ENCODE measurements around the gene TMOD3. TPM values are rescaled to one million over a fixed set of nuclear protein-coding genes. Genes with fewer than 3 reads are reported as not detected.

Gene TMOD3
- total and polyA plus RNA-seq, 2 donors (not counting 3 experiments of a cell fraction or from before 2014, with no cell fraction given) = 10.4 to 64.3 TPM

DNA sequence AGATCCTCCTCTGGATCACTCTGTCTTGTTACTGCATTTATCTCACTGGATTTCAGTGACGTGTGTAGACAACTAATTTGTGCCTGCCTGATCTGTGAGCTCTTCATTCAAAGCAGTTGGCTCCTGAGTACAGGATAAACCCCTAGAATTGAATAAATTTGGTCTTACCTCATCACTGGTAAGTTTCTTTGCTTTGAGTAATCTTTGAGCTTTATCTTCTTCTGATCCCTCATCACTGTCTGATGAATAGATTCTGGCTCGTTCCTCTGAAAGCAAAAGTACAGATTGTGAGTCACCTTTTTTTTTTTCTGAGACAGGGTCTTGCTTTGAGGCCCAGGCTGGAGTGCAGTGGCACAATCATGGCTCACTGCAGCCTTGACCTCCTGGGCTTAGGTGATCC, 117.7 kb downstream of the TMOD3 start:
- POLR2A ChIA-PET = no interaction called here
- Histone ChIP-seq H3K4me2 (ENCODE audit: insufficient read depth, low read length) (no peak overlapping the region), H4K20me1 (replicated peaks; ENCODE audit: control insufficient read depth, extremely low read depth, insufficient read depth, low read length) (no peaks in the 10 kb centered on the region), H3K27ac (ENCODE audit: insufficient read depth, low read depth, low read length) (no peak overlapping the region), H3K4me1 (ENCODE audit: control insufficient read depth, extremely low read depth, insufficient read depth, low read length) (no peaks in the 10 kb centered on the region), H3K9me3 (replicated peaks; ENCODE audit: control insufficient read depth, insufficient read depth, low read length) (no peaks in the 10 kb centered on the region), H3K27me3 (ENCODE audit: control insufficient read depth in 2 of 2, insufficient read depth in 2 of 2, low read length in 2 of 2) (no peaks in the 10 kb centered on the region), H2AFZ (ENCODE audit: low read depth, low read length) (no peak overlapping the region), H3K9ac (replicated peaks; ENCODE audit: extremely low read depth, insufficient read depth, low read length) (no peak overlapping the region), H3K4me3 (replicated peaks in 1 of 3; ENCODE audit: insufficient read depth in 1 of 3, low read depth in 1 of 3, low read length in 3 of 3) (no peak overlapping the region), H3K36me3 (ENCODE audit: control insufficient read depth in 2 of 2, extremely low read depth in 1 of 2, insufficient read depth in 2 of 2, low read length in 2 of 2) (peaks cover 24 to 25% of the 10 kb centered on the region in 2 experiments), H3K9me1 (replicated peaks; ENCODE audit: control insufficient read depth, extremely low read depth, insufficient read depth, low read length) (no peaks in the 10 kb centered on the region), H3K79me2 (ENCODE audit: control insufficient read depth, insufficient read depth, low read length) (no peaks in the 10 kb centered on the region)
- no TSS peak for BruUV-seq (replicated peaks)
- intact Hi-C loops (cut with micrococcal nuclease) = no loop called here
- FAIRE-seq (no peak), DNase-seq (ENCODE audit: low read depth, low spot score) (no peak)
- TF ChIP-seq CTCF (IDR thresholded peaks at IDR 0.05; ENCODE audit: extremely low read depth in 1 of 2, insufficient read depth in 1 of 2, low read depth in 1 of 2, low read length in 2 of 2) = no peak
- TF ChIP-seq EZH2 (IDR thresholded peaks at IDR 0.05; ENCODE audit: borderline replicate concordance, low read depth, low read length, severe bottlenecking) = no peak
- no peak for TF ChIP-seq POLR2A (IDR thresholded peaks at IDR 0.05; ENCODE audit: low read depth, low read length)
- no peak for TF ChIP-seq GATA2 (IDR thresholded peaks at IDR 0.05; ENCODE audit: insufficient read depth, insufficient read length, low read depth, low read length)
- no peak for TF ChIP-seq MYC (IDR thresholded peaks at IDR 0.05; ENCODE audit: low read depth, low read length)
- TF ChIP-seq, protein P1, sequence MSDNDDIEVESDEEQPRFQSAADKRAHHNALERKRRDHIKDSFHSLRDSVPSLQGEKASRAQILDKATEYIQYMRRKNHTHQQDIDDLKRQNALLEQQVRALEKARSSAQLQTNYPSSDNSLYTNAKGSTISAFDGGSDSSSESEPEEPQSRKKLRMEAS (IDR thresholded peaks at IDR 0.05; ENCODE audit: insufficient read depth, insufficient read length) = no peak
- no peak for TF ChIP-seq JUN (IDR thresholded peaks at IDR 0.05; ENCODE audit: borderline replicate concordance, insufficient read depth, insufficient read length, low read depth)
- dilution Hi-C loops (cut with MboI; ENCODE audit: extremely low pct_ligation_motif_present, low sequenced_read_pairs) = no loop called here
- CTCF ChIA-PET = interaction anchor here (1.0 kb wide), 3 partner anchors 11 to 281 kb away, joined by 3 read pairs; no protein-coding TSS in a partner anchor
